ENCODE data around the gene SLAMF7.
"Not testable (repeated sequence)": the region's sequence is repeated elsewhere in the genome, so short reads cannot be mapped to it uniquely, and the experiment has no call there.

- not testable (repeated sequence) for TF ChIP-seq RBBP5 (IDR thresholded peaks at IDR 0.05; ENCODE audit: borderline replicate concordance, low read depth, low read length); CTCF (IDR thresholded peaks at IDR 0.05; ENCODE audit: control extremely low read depth in 1 of 3, insufficient read depth in 1 of 3, low read depth in 1 of 3, low read length in 3 of 3); GTF2F1 (IDR thresholded peaks at IDR 0.05; ENCODE audit: borderline replicate concordance, low read depth, low read length); POLR2A (IDR thresholded peaks at IDR 0.05; ENCODE audit: control extremely low read depth in 1 of 2, low read depth in 2 of 2, low read length in 2 of 2); EZH2 (IDR thresholded peaks at IDR 0.05; ENCODE audit: low read depth, low read length, severe bottlenecking); EP300 (IDR thresholded peaks at IDR 0.05; ENCODE audit: borderline replicate concordance in 1 of 2, low read depth in 2 of 2, low read length in 2 of 2); ZNF274 (IDR thresholded peaks at IDR 0.05; ENCODE audit: borderline replicate concordance, extremely low read depth, low read length); RAD21 (IDR thresholded peaks at IDR 0.05 in 1 of 2, conservative IDR thresholded peaks at IDR 0.05 in 1 of 2; ENCODE audit: low read depth in 2 of 2, low read length in 2 of 2)
Measured at GRCh38 chr1:160712525-160713080, 26.4 kb upstream of the SLAMF7 start.

All from H1 (cell line).